ENCODE results near the gene FLNB.
A peak's percentile ranks its signal among the peaks of the same experiment; 100 is the strongest.

The FLNB gene

GRCh38 chr3:58001086-58001467, 7.1 kb upstream of the FLNB start:
- no peaks in the 10 kb centered on the region for H3K27me3 ChIP-seq (ENCODE audit: control insufficient read depth in 1 of 2, insufficient read depth in 2 of 2, low read length in 2 of 2)
- no peaks in the 10 kb centered on the region for H3K9me3 ChIP-seq (ENCODE audit: low read length)
- no peak overlapping the region for H3K4me3 ChIP-seq (ENCODE audit: low read depth in 1 of 2, low read length in 2 of 2)
- H3K9ac ChIP-seq (ENCODE audit: low read length), result no peak overlapping the region
- no peak overlapping the region for H3K27ac ChIP-seq (ENCODE audit: low read depth, low read length)
- H3K4me1 ChIP-seq (ENCODE audit: insufficient read depth, low read length), result peaks cover 7% of the 10 kb centered on the region
- no peaks in the 10 kb centered on the region for H3K36me3 ChIP-seq (ENCODE audit: insufficient read depth, low read length)

GRCh38 chr3:58001979-58002378, 6.2 kb upstream of the FLNB start:
- no peaks in the 10 kb centered on the region for H3K36me3 ChIP-seq (ENCODE audit: insufficient read depth, low read length)
- no peak overlapping the region for H3K4me3 ChIP-seq (ENCODE audit: low read depth in 1 of 2, low read length in 2 of 2)
- H3K27me3 ChIP-seq (ENCODE audit: control insufficient read depth in 1 of 2, insufficient read depth in 2 of 2, low read length in 2 of 2), result no peaks in the 10 kb centered on the region
- peaks cover 7% of the 10 kb centered on the region for H3K4me1 ChIP-seq (ENCODE audit: insufficient read depth, low read length)
- H3K27ac ChIP-seq (ENCODE audit: low read depth, low read length), result no peak overlapping the region
- H3K9me3 ChIP-seq (ENCODE audit: low read length), result no peaks in the 10 kb centered on the region
- no peak overlapping the region for H3K9ac ChIP-seq (ENCODE audit: low read length)

- Histone ChIP-seq H3K36me3 (ENCODE audit: insufficient read depth, low read length) (no peaks in the 10 kb centered on the region), H3K27ac (ENCODE audit: low read depth, low read length) (no peak overlapping the region), H3K4me1 (ENCODE audit: insufficient read depth, low read length) (peaks cover 7% of the 10 kb centered on the region), H3K9me3 (ENCODE audit: low read length) (no peaks in the 10 kb centered on the region), H3K27me3 (ENCODE audit: control insufficient read depth in 1 of 2, insufficient read depth in 2 of 2, low read length in 2 of 2) (no peaks in the 10 kb centered on the region), H3K4me3 (ENCODE audit: low read depth in 1 of 2, low read length in 2 of 2) (no peak overlapping the region), H3K9ac (ENCODE audit: low read length) (no peak overlapping the region)
These were observed 5.1 kb upstream of the FLNB start for GRCh38 chr3:58003093-58003492.

DNA sequence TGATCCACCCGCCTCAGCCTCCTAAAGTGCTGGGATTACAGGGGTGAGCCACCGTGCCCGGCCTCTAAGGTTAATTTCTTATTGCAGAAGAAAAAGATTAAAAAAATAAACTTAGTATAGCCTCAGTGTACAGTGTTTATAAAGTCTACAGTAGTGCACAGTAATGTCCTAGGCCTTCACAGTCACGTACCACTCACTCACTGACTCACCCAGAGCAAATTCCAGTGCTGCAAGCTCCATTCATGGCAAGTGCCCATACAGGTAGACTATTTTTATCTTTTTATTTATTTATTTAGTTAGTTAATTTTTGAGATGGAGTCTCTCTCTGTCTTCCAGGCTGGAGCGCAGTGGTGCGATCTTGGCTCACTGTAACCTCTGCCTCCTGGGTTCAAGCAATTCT, 3.2 kb upstream of the FLNB start:
- no peaks in the 10 kb centered on the region for H3K36me3 ChIP-seq (ENCODE audit: insufficient read depth, low read length)
- no peak overlapping the region for H3K27ac ChIP-seq (ENCODE audit: low read depth, low read length)
- H3K4me3 ChIP-seq (ENCODE audit: low read depth in 1 of 2, low read length in 2 of 2), result no peak overlapping the region

DNA sequence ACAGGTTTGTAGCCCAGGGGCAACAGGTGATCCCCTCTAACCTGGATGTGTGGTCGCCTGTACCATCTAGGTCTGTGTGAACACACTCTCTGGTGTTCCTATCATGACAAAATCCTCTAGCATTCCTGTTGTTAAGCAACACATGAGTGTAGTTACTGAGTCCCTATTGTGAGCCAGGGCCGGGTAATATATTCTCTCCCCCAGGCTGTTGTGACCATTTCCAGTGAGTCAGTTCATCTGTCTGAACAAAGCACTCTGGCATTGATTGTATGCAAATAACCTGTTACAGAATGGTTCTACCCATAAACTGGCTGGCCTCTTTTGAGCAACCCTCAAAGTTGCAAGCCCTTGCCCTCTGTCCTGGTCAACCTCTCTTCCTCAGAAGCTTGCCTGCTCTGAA, 2.6 kb upstream of the FLNB start:
- no peaks in the 10 kb centered on the region for H3K36me3 ChIP-seq (ENCODE audit: insufficient read depth, low read length)

More for the DNA sequence above, 3.2 kb upstream of the FLNB start:
- H3K4me1 ChIP-seq (ENCODE audit: insufficient read depth, low read length), result no peaks in the 10 kb centered on the region
- no peak overlapping the region for H3K9ac ChIP-seq (ENCODE audit: low read length)
- no peaks in the 10 kb centered on the region for H3K9me3 ChIP-seq (ENCODE audit: low read length)
- no peaks in the 10 kb centered on the region for H3K27me3 ChIP-seq (ENCODE audit: control insufficient read depth in 1 of 2, insufficient read depth in 2 of 2, low read length in 2 of 2)

GRCh38 chr3:58006661-58007060, 1.6 kb upstream of the FLNB start:
- Histone ChIP-seq H3K4me3 (ENCODE audit: low read depth in 1 of 2, low read length in 2 of 2) (no peak overlapping the region), H3K27ac (ENCODE audit: low read depth, low read length) (no peak overlapping the region), H3K36me3 (ENCODE audit: insufficient read depth, low read length) (no peaks in the 10 kb centered on the region), H3K9ac (ENCODE audit: low read length) (no peak overlapping the region), H3K27me3 (ENCODE audit: control insufficient read depth in 1 of 2, insufficient read depth in 2 of 2, low read length in 2 of 2) (no peaks in the 10 kb centered on the region), H3K9me3 (ENCODE audit: low read length) (no peaks in the 10 kb centered on the region), H3K4me1 (ENCODE audit: insufficient read depth, low read length) (peaks cover 10% of the 10 kb centered on the region)

More for the DNA sequence above, 2.6 kb upstream of the FLNB start:
- no peak overlapping the region for H3K27ac ChIP-seq (ENCODE audit: low read depth, low read length)
- H3K9ac ChIP-seq (ENCODE audit: low read length), result no peak overlapping the region
- peaks cover 3% of the 10 kb centered on the region for H3K4me1 ChIP-seq (ENCODE audit: insufficient read depth, low read length)
- no peaks in the 10 kb centered on the region for H3K27me3 ChIP-seq (ENCODE audit: control insufficient read depth in 1 of 2, insufficient read depth in 2 of 2, low read length in 2 of 2)
- H3K9me3 ChIP-seq (ENCODE audit: low read length), result no peaks in the 10 kb centered on the region
- H3K4me3 ChIP-seq (ENCODE audit: low read depth in 1 of 2, low read length in 2 of 2), result no peak overlapping the region

- peaks cover 29% of the 10 kb centered on the region for H3K4me1 ChIP-seq (ENCODE audit: insufficient read depth, low read length)
These were observed 965 bp downstream of the FLNB start for GRCh38 chr3:58009026-58009748.

GRCh38 chr3:58009749-58010535, 1.7 kb downstream of the FLNB start:
- peaks cover 36% of the 10 kb centered on the region for H3K4me1 ChIP-seq (ENCODE audit: insufficient read depth, low read length)
- H3K4me3 ChIP-seq (ENCODE audit: low read depth in 1 of 2, low read length in 2 of 2), result peak overlapping the region; percentile 99 to 100

More at GRCh38 chr3:58009026-58009748, 965 bp downstream of the FLNB start:
- Histone ChIP-seq H3K4me3 (ENCODE audit: low read depth in 1 of 2, low read length in 2 of 2) (peak overlapping the region; percentile 99 to 100), H3K9ac (ENCODE audit: low read length) (peak overlapping the region; percentile 80), H3K9me3 (ENCODE audit: low read length) (no peaks in the 10 kb centered on the region), H3K27me3 (ENCODE audit: control insufficient read depth in 1 of 2, insufficient read depth in 2 of 2, low read length in 2 of 2) (no peaks in the 10 kb centered on the region), H3K36me3 (ENCODE audit: insufficient read depth, low read length) (no peaks in the 10 kb centered on the region), H3K27ac (ENCODE audit: low read depth, low read length) (peak overlapping the region; percentile 87)

DNA sequence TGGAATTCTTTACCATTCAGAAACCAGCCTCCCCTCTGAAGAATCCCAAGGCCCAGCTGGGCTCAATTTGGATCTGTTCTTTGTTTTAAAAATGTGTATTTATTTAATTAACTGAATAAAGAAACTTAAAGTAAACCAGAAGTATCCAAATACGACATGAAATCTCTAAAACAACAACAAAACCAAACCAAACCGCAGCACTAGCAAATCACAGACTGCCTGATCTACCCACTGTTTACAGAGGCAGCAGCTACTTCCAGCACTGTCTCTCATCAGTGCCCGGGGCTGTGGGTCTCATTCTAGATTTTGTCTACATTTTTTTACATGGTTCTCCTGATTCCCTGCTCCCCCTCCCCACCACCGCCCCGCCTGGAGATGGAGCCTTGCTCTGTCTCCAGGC, 2.3 kb downstream of the FLNB start:
- H3K27ac ChIP-seq (ENCODE audit: low read depth, low read length), result peak overlapping the region; percentile 73
- peaks cover 42% of the 10 kb centered on the region for H3K4me1 ChIP-seq (ENCODE audit: insufficient read depth, low read length)
- H3K27me3 ChIP-seq (ENCODE audit: control insufficient read depth in 1 of 2, insufficient read depth in 2 of 2, low read length in 2 of 2), result no peaks in the 10 kb centered on the region
- peak overlapping the region; percentile 34 to 100 for H3K4me3 ChIP-seq (ENCODE audit: low read depth in 1 of 2, low read length in 2 of 2)
- peak overlapping the region; percentile 80 for H3K9ac ChIP-seq (ENCODE audit: low read length)
- no peaks in the 10 kb centered on the region for H3K9me3 ChIP-seq (ENCODE audit: low read length)
- peaks cover 3% of the 10 kb centered on the region for H3K36me3 ChIP-seq (ENCODE audit: insufficient read depth, low read length)

More at GRCh38 chr3:58009749-58010535, 1.7 kb downstream of the FLNB start:
- no peaks in the 10 kb centered on the region for H3K9me3 ChIP-seq (ENCODE audit: low read length)
- peak overlapping the region; percentile 80 for H3K9ac ChIP-seq (ENCODE audit: low read length)
- H3K27ac ChIP-seq (ENCODE audit: low read depth, low read length), result peak overlapping the region; percentile 87
- H3K27me3 ChIP-seq (ENCODE audit: control insufficient read depth in 1 of 2, insufficient read depth in 2 of 2, low read length in 2 of 2), result no peaks in the 10 kb centered on the region
- H3K36me3 ChIP-seq (ENCODE audit: insufficient read depth, low read length), result no peaks in the 10 kb centered on the region

DNA sequence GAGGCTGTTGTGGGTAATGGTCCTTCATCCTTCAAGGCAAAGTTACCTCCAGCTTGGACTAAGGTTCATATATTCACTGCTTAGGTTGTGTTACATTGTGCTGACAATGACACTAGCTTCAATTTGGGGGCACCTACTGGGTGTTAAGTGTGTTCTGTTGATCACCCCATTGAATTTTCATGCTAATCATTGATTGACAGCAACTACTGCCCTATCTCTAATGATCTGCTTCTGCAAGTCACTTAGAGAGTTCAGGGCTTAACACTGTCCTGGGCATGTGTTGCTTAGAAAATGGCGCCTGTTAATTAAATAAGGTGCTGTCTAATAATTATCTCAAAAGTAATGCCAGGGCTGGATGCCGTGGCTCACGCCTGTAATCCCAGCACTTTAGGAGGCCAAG, 3.4 kb downstream of the FLNB start:
- Histone ChIP-seq H3K4me1 (ENCODE audit: insufficient read depth, low read length) (peaks cover 47% of the 10 kb centered on the region), H3K9ac (ENCODE audit: low read length) (peak overlapping the region; percentile 3), H3K9me3 (ENCODE audit: low read length) (no peaks in the 10 kb centered on the region), H3K4me3 (ENCODE audit: low read depth in 1 of 2, low read length in 2 of 2) (peak overlapping the region in 1 of 2 donors; percentile 100), H3K36me3 (ENCODE audit: insufficient read depth, low read length) (peaks cover 5% of the 10 kb centered on the region), H3K27ac (ENCODE audit: low read depth, low read length) (peak overlapping the region; percentile 73), H3K27me3 (ENCODE audit: control insufficient read depth in 1 of 2, insufficient read depth in 2 of 2, low read length in 2 of 2) (no peaks in the 10 kb centered on the region)

DNA sequence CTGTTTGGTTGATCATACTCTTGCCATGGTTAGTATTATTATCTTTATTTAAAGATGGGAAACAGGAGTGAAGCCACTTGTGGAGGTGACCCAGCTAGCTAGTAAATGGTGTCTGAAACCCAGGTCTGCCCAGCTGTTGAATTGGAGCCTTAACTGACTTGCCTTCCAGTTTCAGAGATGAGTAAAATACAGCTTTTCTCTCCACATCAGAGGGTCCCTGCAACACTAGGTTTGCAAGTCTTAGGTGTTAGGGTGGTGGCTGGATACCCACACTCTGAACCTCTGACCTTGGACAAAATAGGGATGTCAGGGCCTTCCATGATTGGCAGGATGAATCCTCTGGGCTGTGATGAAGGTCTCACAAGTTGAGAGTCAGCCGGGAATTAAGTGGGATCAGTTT, 4.1 kb downstream of the FLNB start:
- no peaks in the 10 kb centered on the region for H3K27me3 ChIP-seq (ENCODE audit: control insufficient read depth in 1 of 2, insufficient read depth in 2 of 2, low read length in 2 of 2)
- H3K4me3 ChIP-seq (ENCODE audit: low read depth in 1 of 2, low read length in 2 of 2), result no peak overlapping the region
- peak overlapping the region; percentile 45 for H3K27ac ChIP-seq (ENCODE audit: low read depth, low read length)
- peaks cover 5% of the 10 kb centered on the region for H3K36me3 ChIP-seq (ENCODE audit: insufficient read depth, low read length)
- H3K9me3 ChIP-seq (ENCODE audit: low read length), result no peaks in the 10 kb centered on the region
- peaks cover 48% of the 10 kb centered on the region for H3K4me1 ChIP-seq (ENCODE audit: insufficient read depth, low read length)
- no peak overlapping the region for H3K9ac ChIP-seq (ENCODE audit: low read length)
